GM21529 (cell line): Measurements from ENCODE around the gene SMIM17.
A peak's percentile ranks its signal among the peaks of the same experiment; 100 is the strongest.

Experiments used
- ATAC-seq: cut with Tn5 transposase; IDR thresholded peaks from one replicate; pipeline ENCODE4 v1.9.1; 2021; ENCODE audit not compliant: unreplicated experiment

Gene SMIM17

GRCh38 chr19:56642711-56643459 lies at the start of gene SMIM17:
SMIM17 (plus strand) TSS chr19:56643159; CDS start chr19:56645668, 2,509 bp downstream.
- ATAC-seq = no peak

- ATAC-seq = no peak
Measured at GRCh38 chr19:56594446-56594782, 48.5 kb upstream of the SMIM17 start.

- ATAC-seq = peak; percentile 94
Measured at GRCh38 chr19:56594783-56595547, 48.0 kb upstream of the SMIM17 start, which contains the start of gene ZNF71. ZNF71 (plus strand) TSS chr19:56595302; CDS start chr19:56601559, 6,257 bp downstream.

- ATAC-seq = no peak
Measured at GRCh38 chr19:56595548-56595899, 47.4 kb upstream of the SMIM17 start.

DNA sequence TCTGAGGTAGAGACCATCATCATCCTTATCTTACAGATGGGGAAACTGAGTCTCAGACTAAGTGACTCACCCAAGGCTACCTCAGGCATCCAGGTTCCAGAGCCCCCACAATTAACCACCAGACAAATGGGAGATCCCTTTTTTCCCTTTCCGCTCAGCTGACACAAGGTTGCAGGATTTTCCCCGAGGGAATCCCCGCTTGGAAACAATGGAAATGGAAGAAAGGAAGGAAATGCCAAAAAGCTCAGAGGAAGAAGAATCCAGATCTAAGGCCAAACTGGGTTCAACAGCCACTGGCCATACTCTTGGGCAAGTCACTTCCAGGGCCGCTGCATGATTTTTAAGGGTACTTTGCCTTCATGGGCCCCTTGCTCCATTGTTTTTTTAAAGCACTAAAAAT lies 46.3 kb upstream of the SMIM17 start:
- no peak for ATAC-seq

- ATAC-seq = no peak
Measured at GRCh38 chr19:56597696-56598095, 45.3 kb upstream of the SMIM17 start.

DNA sequence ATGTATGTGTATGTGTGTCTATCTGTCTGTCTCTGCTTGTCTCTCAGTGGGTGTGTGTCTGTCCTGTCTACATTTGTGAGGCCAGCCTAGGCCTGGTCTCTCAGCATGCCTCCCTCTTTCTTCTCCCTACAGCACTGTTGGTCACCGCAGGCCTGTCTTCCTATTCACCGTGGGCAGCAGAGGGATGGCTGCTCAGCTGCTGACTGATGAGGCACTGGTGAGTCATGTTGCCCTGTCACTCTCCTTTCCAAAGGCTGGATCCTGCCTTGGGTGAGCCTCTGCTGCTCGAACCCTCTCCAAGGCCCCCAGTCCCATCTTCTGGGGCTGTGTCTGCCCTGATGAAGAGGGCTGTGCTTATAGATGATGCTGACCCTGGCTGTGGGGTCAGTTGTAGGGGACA lies 41.6 kb upstream of the SMIM17 start:
- no peak for ATAC-seq

DNA sequence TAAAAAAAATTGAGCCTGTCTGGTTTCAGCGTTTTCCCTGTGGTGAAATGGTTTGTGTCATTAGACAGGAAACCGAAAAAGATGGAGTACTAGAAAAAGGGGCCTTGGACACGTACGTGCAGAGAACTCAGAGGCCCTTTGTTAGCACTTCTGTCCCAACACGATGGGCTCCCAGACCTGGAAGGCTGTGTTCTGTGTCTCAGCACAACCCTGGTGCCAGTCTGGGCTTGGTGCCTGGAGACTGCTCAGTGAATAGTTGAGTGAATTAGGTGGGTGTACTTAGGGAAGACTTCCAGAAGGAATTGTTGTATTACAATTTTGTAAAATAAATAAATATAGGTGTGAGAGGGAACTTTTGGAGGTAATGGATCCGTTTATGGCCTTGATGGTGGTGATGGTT lies 39.1 kb upstream of the SMIM17 start:
- no peak for ATAC-seq

DNA sequence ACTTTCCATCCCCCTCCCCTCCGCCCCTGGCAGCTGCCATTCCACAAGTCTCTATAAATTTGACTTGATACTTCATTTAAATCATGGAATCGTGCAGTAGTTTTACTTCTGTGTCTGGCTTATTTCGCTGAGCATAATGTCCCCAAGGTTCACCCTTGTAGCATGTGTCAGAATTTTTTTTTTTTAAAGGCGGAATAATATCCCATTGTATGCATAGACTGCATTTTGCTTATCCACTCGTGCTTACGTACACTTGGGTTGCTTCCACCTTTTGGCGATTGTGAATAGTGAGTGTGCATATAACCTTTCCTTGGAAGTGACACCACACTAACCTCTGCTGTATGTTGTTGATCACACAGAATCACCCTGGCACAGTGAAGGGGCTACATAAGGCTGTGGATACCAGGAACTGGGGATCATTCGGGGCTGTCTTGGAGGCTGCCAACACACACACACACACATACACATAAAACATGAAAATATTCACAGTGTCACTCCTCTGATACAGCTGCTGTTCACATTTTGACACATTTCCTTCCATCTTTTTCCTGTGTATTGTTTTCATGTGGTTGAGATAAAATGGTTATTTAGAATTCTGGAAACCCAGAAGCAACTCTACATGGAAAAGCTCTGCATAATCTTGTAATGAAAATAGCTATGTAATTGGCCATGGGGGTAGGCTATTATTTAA lies 34.5 kb upstream of the SMIM17 start:
- no peak for ATAC-seq

DNA sequence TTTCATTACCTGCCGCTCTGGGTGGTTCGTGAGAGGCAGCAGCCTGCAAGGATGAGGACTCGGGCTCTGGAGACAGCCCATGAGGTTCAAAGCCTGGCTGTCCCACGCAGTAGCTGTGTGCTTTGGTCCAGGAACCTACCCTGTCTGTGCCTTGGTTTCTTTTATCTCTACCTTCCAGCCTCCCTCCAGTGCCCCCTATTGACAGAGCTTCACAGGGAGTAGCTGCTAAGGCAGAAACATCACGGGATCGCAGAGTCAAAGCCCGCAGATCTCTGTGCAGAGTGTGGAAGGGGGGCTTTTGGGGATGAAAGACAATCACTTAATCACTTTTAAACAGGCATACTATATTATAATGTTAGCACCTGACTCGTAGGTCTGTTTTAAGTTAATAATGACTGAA lies 31.7 kb upstream of the SMIM17 start:
- no peak for ATAC-seq

DNA sequence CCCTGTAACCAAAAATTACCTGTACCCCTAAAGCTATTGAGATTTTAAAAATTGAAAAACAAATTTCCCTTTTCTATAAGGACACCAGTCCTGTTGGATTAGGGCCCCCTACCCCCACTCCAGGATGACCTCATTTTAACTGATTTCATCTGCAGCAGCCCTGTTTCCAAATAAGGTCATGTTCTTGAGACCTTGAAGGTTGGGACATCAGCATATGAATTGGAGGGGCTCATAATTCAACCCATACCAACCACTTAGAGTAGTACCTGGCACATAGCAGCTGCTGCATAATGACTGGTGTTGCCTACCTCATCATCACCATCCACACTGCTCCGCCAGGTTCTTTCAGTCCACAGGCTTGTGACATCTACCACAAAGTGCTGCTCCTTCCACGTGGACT lies 30.2 kb upstream of the SMIM17 start:
- ATAC-seq = no peak

- ATAC-seq = no peak
Measured at GRCh38 chr19:56613639-56614038, 29.3 kb upstream of the SMIM17 start.

GRCh38 chr19:56617531-56617930 lies 25.4 kb upstream of the SMIM17 start:
- ATAC-seq = no peak

GRCh38 chr19:56619121-56619520 lies 23.8 kb upstream of the SMIM17 start:
- no peak for ATAC-seq

DNA sequence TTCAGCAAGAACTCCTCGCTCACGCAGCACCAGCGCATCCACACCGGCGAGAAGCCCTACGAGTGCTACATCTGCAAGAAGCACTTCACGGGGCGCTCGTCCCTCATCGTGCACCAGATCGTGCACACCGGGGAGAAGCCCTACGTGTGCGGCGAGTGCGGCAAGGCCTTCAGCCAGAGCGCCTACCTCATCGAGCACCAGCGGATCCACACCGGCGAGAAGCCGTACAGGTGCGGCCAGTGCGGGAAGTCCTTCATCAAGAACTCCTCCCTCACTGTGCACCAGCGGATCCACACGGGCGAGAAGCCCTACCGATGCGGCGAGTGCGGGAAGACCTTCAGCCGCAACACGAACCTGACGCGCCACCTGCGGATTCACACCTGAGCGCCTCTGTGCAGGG lies 20.6 kb upstream of the SMIM17 start:
- ATAC-seq = no peak

- no peak for ATAC-seq
Measured at GRCh38 chr19:56623006-56623405, 20.0 kb upstream of the SMIM17 start.

GRCh38 chr19:56625708-56626107 lies 17.3 kb upstream of the SMIM17 start:
- ATAC-seq = no peak

- no peak for ATAC-seq
Measured at GRCh38 chr19:56633021-56633420, 9.9 kb upstream of the SMIM17 start.

GRCh38 chr19:56637976-56638555 lies 4.9 kb upstream of the SMIM17 start:
- no peak for ATAC-seq

DNA sequence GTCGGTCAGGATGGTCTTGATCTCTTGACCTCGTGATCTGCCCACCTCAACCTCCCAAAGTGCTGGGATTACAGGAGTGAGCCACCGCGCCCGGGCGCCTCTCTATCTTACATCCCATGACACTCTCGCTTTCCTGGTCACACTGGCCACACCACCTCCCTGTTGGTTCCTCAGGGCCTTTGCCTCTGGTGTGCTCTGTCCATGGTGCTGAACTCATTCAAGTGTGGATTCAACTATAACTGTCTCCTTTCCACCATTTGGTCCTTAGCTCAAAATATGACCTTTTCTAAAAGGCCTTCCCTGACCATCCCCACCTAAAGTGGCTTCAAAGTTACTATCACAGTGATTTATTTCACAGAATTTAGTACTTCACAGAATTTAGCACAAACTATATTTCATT lies 3.7 kb upstream of the SMIM17 start:
- no peak for ATAC-seq

GRCh38 chr19:56643460-56643955 lies 549 bp downstream of the SMIM17 start:
- no peak for ATAC-seq
